BE2C (cell line): Measurements from ENCODE around the gene ORC3.

Experiments used
- DNase-seq: peaks from one replicate; pipeline ENCODE4 v3.0.0-alpha.2; 2020
- H3K27me3 ChIP-seq: fragments of 250-450 bp; sonication (Bioruptor Pico); 2 replicates; pipeline ENCODE4 v1.5.1; 2020; ENCODE audit warnings: mild to moderate bottlenecking
- H3K36me3 ChIP-seq: fragments of 250-450 bp; sonication (Bioruptor Pico); 2 replicates; pipeline ENCODE4 v1.5.1; 2020; ENCODE audit warnings: mild to moderate bottlenecking
- H3K4me1 ChIP-seq: fragments of 250-450 bp; sonication (Bioruptor Pico); 2 replicates; pipeline ENCODE4 v1.5.1; 2020
- H3K4me3 ChIP-seq: 2 replicates; pipeline ENCODE4 v1.5.1; 2011; ENCODE audit warnings: low read depth, low read length
- H3K9me3 ChIP-seq: fragments of 250-450 bp; sonication (Bioruptor Pico); 2 replicates; pipeline ENCODE4 v1.5.1; 2020
- CTCF ChIP-seq: IDR thresholded peaks from 2 replicates; pipeline ENCODE4 v1.5.1; 2012; ENCODE audit warnings: mild to moderate bottlenecking, low read depth, low read length

ORC3 gene

GRCh38 chr6:87572021-87572420 lies 17.9 kb upstream of the ORC3 start:
- DNase-seq, result no peak
- Histone ChIP-seq H3K9me3 (no peaks in the 10 kb centered on the region), H3K4me3 (no peak overlapping the region), H3K4me1 (no peaks in the 10 kb centered on the region), H3K27me3 (no peaks in the 10 kb centered on the region), H3K36me3 (no peaks in the 10 kb centered on the region)
- TF ChIP-seq CTCF, result no peak

- H3K27me3 ChIP-seq, result no peaks in the 10 kb centered on the region
- no peak overlapping the region for H3K4me3 ChIP-seq
- H3K9me3 ChIP-seq, result no peaks in the 10 kb centered on the region
- no peak for TF ChIP-seq CTCF
- DNase-seq, result no peak
- H3K4me1 ChIP-seq, result no peaks in the 10 kb centered on the region
- H3K36me3 ChIP-seq, result no peaks in the 10 kb centered on the region
Measured at GRCh38 chr6:87572883-87573282, 17.1 kb upstream of the ORC3 start.

- H3K9me3 ChIP-seq, result no peaks in the 10 kb centered on the region
- H3K4me3 ChIP-seq, result no peak overlapping the region
- no peaks in the 10 kb centered on the region for H3K27me3 ChIP-seq
- no peak for TF ChIP-seq CTCF
- no peaks in the 10 kb centered on the region; the same call in 1 of the 2 replicates for H3K36me3 ChIP-seq
- no peak for DNase-seq
- no peaks in the 10 kb centered on the region for H3K4me1 ChIP-seq
Measured at GRCh38 chr6:87573307-87574024, 16.5 kb upstream of the ORC3 start.

- TF ChIP-seq CTCF, result no peak
- H3K36me3 ChIP-seq, result no peaks in the 10 kb centered on the region; the same call in 1 of the 2 replicates
- no peaks in the 10 kb centered on the region for H3K9me3 ChIP-seq
- DNase-seq, result no peak
- H3K27me3 ChIP-seq, result no peaks in the 10 kb centered on the region
- H3K4me1 ChIP-seq, result no peaks in the 10 kb centered on the region
- H3K4me3 ChIP-seq, result no peak overlapping the region
Measured at GRCh38 chr6:87574237-87574804, 15.6 kb upstream of the ORC3 start.

- Histone ChIP-seq H3K4me1 (no peaks in the 10 kb centered on the region), H3K36me3 (no peaks in the 10 kb centered on the region; the same call in none of the 2 replicates), H3K27me3 (no peaks in the 10 kb centered on the region), H3K4me3 (no peak overlapping the region), H3K9me3 (no peaks in the 10 kb centered on the region)
- DNase-seq, result no peak
- no peak for TF ChIP-seq CTCF
Measured at GRCh38 chr6:87575423-87575822, 14.5 kb upstream of the ORC3 start.

GRCh38 chr6:87583822-87584221 lies 6.1 kb upstream of the ORC3 start:
- Histone ChIP-seq H3K4me3 (no peak overlapping the region), H3K27me3 (no peaks in the 10 kb centered on the region), H3K36me3 (peaks cover 11% of the 10 kb centered on the region), H3K4me1 (no peaks in the 10 kb centered on the region), H3K9me3 (no peaks in the 10 kb centered on the region)
- no peak for DNase-seq
- TF ChIP-seq CTCF, result no peak
